Epithelial cell of proximal tubule (primary cell): ENCODE measurements around the gene ATP11A. TPM values are rescaled to one million over a fixed set of nuclear protein-coding genes. Genes with fewer than 3 reads are reported as not detected.

ENCODE experiments used
- DNase-seq: peaks from one replicate; pipeline ENCODE4 v3.0.0-alpha.2; 2011; ENCODE audit warnings: low read depth
- H3K4me3 ChIP-seq: 2 replicates; pipeline ENCODE4 v1.5.1; 2011; ENCODE audit warnings: low read depth, mild to moderate bottlenecking, low read length
- total RNA-seq: library from RNA; depleted of rRNA; stranded (reverse); fragments of >200 nt; gene quantifications from 2 replicates; pipeline ENCODE4 v1.2.3, GENCODE V29; 2015
- TF ChIP-seq, protein P1 (sequence below): conservative IDR thresholded peaks from 2 replicates; pipeline ENCODE4 v1.5.1; 2012; ENCODE audit warnings: low read depth, mild to moderate bottlenecking, low read length

ATP11A gene
- total RNA-seq, 1 donor from 2014 or later = 27.2 TPM

DNA sequence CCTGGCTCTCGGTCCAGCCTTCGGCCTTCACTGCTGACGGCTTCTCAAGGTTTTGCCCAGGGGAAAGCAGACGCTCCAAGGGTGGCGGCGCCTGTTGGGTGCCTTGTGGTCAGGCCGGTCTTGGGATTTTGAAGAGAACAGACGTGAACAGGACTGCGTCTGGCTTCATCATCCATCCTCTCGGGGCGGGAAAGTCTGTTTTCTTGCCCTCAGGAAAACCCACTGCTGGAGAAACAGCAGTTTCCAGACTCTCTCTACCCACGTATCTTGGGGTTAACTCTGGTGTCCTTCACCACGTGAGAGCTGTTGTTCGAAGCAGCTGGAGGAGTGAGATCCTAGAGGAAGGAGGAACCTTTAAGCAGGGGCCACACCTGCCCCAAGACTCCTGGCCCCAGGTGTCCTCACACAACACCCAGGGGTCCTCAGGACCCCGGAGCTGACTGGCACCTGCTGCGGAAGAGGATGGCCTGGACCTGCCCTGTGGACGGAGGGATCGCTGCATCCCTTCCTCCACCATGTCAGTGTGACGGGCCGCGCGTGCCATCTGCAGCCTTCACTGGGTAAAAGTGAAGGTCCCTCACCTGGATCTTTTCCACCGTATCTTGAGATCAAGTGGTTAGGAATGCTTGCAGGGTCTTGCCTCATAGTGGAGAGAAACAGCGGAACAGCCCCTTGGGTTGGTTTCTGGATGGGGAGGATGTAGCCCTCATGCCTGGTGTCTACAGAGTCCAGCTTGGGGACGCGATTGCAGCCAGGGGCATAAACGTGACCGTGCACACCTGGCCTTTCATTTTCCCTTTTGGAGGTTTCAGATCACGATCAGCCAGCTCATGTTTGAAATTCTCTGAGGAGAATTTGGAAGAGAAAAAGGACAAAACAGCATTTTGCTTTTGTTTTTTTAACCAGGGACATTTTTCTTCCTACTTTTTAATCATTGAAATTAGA lies 209.7 kb downstream of the ATP11A start:
- TF ChIP-seq, protein P1, sequence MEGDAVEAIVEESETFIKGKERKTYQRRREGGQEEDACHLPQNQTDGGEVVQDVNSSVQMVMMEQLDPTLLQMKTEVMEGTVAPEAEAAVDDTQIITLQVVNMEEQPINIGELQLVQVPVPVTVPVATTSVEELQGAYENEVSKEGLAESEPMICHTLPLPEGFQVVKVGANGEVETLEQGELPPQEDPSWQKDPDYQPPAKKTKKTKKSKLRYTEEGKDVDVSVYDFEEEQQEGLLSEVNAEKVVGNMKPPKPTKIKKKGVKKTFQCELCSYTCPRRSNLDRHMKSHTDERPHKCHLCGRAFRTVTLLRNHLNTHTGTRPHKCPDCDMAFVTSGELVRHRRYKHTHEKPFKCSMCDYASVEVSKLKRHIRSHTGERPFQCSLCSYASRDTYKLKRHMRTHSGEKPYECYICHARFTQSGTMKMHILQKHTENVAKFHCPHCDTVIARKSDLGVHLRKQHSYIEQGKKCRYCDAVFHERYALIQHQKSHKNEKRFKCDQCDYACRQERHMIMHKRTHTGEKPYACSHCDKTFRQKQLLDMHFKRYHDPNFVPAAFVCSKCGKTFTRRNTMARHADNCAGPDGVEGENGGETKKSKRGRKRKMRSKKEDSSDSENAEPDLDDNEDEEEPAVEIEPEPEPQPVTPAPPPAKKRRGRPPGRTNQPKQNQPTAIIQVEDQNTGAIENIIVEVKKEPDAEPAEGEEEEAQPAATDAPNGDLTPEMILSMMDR = no peak
- H3K4me3 ChIP-seq = no peak overlapping the region
- no peak for DNase-seq

DNA sequence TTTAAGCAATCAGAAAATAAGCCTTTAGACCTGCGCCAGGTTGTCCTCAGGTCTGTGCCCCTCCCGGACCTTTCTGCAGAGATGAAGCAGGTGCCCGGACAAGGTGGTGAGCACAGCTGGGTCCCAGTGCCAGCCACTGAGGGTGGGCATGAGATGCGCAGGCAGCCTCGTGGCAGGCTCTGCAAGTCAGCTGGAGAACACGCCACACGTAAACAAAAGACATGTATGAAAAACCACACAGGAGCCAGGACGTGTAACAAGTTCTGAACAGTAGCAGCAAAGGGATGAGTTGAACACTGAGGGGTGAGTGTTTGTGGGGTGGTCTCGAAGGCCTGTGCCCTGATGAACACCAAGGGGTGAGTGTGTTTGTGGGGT lies 210.4 kb downstream of the ATP11A start:
- TF ChIP-seq, protein P1 = no peak
- no peak for DNase-seq
- H3K4me3 ChIP-seq = no peak overlapping the region

DNA sequence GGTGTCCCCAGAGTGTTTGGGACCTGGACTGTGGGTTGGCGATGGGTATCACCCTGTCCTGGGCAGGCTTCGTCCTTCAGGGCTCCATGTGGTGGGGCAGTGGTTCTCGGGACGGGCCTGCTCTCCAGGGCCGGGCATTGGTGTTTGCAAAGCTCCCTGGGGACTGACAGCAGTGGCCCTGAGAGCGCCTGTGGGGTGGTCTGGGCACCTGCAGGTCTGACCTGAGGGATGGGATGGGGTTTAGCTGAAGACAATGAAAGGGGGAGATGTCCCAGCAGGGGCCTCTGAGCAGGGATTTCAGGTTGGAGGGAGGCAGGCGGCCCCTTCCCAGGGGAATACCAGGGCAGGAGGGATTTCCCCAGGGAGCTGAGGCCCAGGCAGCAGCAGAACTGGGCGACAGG lies 210.9 kb downstream of the ATP11A start:
- TF ChIP-seq, protein P1 = no peak
- no peak overlapping the region for H3K4me3 ChIP-seq
- DNase-seq = no peak

DNA sequence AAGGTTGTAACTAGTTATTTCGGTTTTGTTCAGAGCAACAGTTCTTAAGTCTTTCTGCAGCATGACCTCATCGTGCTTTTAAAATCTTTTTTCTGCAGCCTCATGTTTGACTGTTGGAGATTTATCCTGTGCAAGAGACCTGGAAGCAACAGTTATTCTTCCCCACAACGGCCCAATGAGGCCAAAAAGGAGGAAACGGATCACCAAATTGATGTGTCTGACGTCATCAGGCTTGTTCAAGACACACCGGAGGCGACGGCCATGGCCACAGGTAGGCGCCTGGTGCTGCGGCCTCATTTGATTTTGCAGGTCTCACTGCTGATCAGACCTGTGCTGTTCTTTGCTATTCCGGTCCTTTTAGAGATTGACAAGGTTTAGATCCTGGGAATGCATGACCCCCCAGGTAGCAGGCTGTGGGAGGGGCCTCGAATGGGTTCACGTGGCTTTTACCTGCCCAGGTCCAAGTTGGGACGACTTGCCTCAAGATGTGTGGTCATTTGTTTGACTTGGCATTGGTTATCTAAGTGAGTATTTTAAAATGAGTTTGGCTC lies 212.3 kb downstream of the ATP11A start:
- TF ChIP-seq, protein P1 = no peak
- DNase-seq = no peak
- no peak overlapping the region for H3K4me3 ChIP-seq

DNA sequence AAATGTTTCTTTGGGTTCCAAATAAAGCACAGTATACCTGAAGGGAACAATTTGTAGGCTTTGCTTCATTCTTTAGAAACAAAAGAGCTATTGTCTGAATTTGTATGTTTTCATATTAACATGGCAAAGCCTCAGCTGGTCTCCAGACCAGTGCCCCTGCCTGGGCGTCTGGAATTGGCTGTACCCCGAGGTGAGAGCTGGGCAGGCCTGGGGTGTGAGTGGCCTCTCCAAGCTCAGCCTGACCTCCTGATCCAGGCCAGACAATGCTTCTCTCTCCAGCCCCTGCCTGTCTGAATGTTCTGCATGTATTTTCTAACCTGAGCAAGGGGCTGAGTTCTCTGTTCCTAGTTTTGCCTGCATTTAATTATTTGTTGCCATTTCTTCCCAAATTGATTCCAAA lies 212.8 kb downstream of the ATP11A start:
- DNase-seq = no peak
- TF ChIP-seq, protein P1 = no peak
- no peak overlapping the region for H3K4me3 ChIP-seq

DNA sequence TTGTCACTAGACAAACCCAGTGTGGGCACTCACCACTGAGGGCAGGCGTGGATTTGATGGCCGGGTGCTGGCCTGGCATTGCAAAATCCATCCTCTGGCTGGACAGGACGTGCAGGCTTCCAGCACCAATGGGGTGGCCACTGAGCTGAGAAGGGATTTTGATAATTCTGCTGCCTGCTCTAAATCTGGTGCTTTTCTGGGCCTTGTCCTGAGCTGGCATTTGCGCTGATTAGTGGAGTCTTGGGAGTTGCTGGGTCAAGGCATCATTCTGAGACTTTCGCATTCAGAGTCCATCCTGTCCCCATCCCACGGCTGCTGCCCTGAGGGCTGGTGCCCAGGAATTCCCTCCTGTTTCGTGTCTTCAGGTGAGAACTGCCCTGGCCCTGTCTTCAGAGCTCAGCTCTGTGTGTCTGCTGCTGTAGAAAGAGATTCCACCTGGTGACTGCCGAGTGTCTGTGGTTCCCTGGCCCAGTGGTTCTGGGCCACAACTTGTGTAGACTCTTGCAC lies 213.3 kb downstream of the ATP11A start:
- TF ChIP-seq, protein P1 = no peak
- no peak for DNase-seq
- no peak overlapping the region for H3K4me3 ChIP-seq
